Measurements from ENCODE around the gene LINGO1.

The LINGO1 gene

GRCh38 chr15:77606142-77607034 is 26.3 kb downstream of the LINGO1 start:
- DNase-seq, result no peak
- Histone ChIP-seq H3K27me3 (ENCODE audit: insufficient read depth, low read depth, severe bottlenecking) (no peaks in the 10 kb centered on the region), H3K27ac (peak overlapping the region; percentile 88), H3K9me3 (ENCODE audit: severe bottlenecking) (no peaks in the 10 kb centered on the region), H3K4me3 (ENCODE audit: low read depth, low read length) (no peak overlapping the region), H3K36me3 (no peaks in the 10 kb centered on the region)
- no peak for TF ChIP-seq CTCF (IDR thresholded peaks at IDR 0.05; ENCODE audit: low read depth, low read length)

GRCh38 chr15:77605547-77605946 is 27.2 kb downstream of the LINGO1 start:
- peak overlapping the region; percentile 88; the same call in 1 of the 2 replicates for H3K27ac ChIP-seq
- no peaks in the 10 kb centered on the region for H3K27me3 ChIP-seq (ENCODE audit: insufficient read depth, low read depth, severe bottlenecking)
- no peaks in the 10 kb centered on the region for H3K9me3 ChIP-seq (ENCODE audit: severe bottlenecking)
- no peak overlapping the region for H3K4me3 ChIP-seq (ENCODE audit: low read depth, low read length)
- TF ChIP-seq CTCF (IDR thresholded peaks at IDR 0.05; ENCODE audit: low read depth, low read length), result no peak
- no peak for DNase-seq
- no peaks in the 10 kb centered on the region for H3K36me3 ChIP-seq

GRCh38 chr15:77604973-77605372 is 27.7 kb downstream of the LINGO1 start:
- DNase-seq, result no peak
- no peak overlapping the region for H3K4me3 ChIP-seq (ENCODE audit: low read depth, low read length)
- TF ChIP-seq CTCF (IDR thresholded peaks at IDR 0.05; ENCODE audit: low read depth, low read length), result no peak

GRCh38 chr15:77603611-77604336 is 28.9 kb downstream of the LINGO1 start:
- Histone ChIP-seq H3K36me3 (no peaks in the 10 kb centered on the region), H3K27ac (peak overlapping the region; percentile 73), H3K27me3 (ENCODE audit: insufficient read depth, low read depth, severe bottlenecking) (no peaks in the 10 kb centered on the region), H3K9me3 (ENCODE audit: severe bottlenecking) (no peaks in the 10 kb centered on the region), H3K4me3 (ENCODE audit: low read depth, low read length) (no peak overlapping the region)
- no peak for TF ChIP-seq CTCF (IDR thresholded peaks at IDR 0.05; ENCODE audit: low read depth, low read length)
- DNase-seq, result peak; percentile 60

More at GRCh38 chr15:77604973-77605372, 27.7 kb downstream of the LINGO1 start:
- Histone ChIP-seq H3K9me3 (ENCODE audit: severe bottlenecking) (no peaks in the 10 kb centered on the region), H3K27me3 (ENCODE audit: insufficient read depth, low read depth, severe bottlenecking) (no peaks in the 10 kb centered on the region), H3K36me3 (no peaks in the 10 kb centered on the region), H3K27ac (peak overlapping the region; percentile 73)

GRCh38 chr15:77602800-77603199 is 29.9 kb downstream of the LINGO1 start:
- TF ChIP-seq CTCF (IDR thresholded peaks at IDR 0.05; ENCODE audit: low read depth, low read length), result no peak
- H3K4me3 ChIP-seq (ENCODE audit: low read depth, low read length), result no peak overlapping the region
- DNase-seq, result no peak
- H3K9me3 ChIP-seq (ENCODE audit: severe bottlenecking), result no peaks in the 10 kb centered on the region
- H3K36me3 ChIP-seq, result no peaks in the 10 kb centered on the region
- no peaks in the 10 kb centered on the region for H3K27me3 ChIP-seq (ENCODE audit: insufficient read depth, low read depth, severe bottlenecking)
- H3K27ac ChIP-seq, result no peak overlapping the region
